Activated T-cell treated with anti-CD3 and anti-CD28 coated beads, Interleukin-2, amount 50 U/mL, for 72 hours (primary cell): Measurements from ENCODE around the gene OR2W1. TPM values are rescaled to one million over a fixed set of nuclear protein-coding genes. Genes with fewer than 3 reads are reported as not detected.

ENCODE experiments used
- ATAC-seq, 2 donors: fragments of 150-1000 bp; cut with Tn5 transposase; replicated peaks in 1 of 2; 2 replicates each; pipeline ENCODE4 v1.10.0; 2021; ENCODE audit warnings: moderate library complexity in 2 of 2, mild to moderate bottlenecking in 1 of 2
- DNase-seq, 2 donors: peaks; one replicate each; pipeline ENCODE4 v3.0.0; 2021 to 2022; ENCODE audit warnings: mixed read lengths in 1 of 2
- H3K27ac Mint-ChIP-seq: one replicate; pipeline ENCODE4 v1.8.0; 2022; ENCODE audit warnings: mild to moderate bottlenecking, moderate library complexity, mixed read lengths
- H3K27me3 Mint-ChIP-seq: one replicate; pipeline ENCODE4 v1.8.0; 2022; ENCODE audit warnings: low read depth, mixed read lengths
- H3K36me3 Mint-ChIP-seq, 2 donors: one replicate each; pipeline ENCODE4 v1.8.0; 2022; ENCODE audit warnings: mixed read lengths in 2 of 2, mild to moderate bottlenecking in 1 of 2; ENCODE audit not compliant: insufficient read depth in 2 of 2
- H3K4me1 Mint-ChIP-seq: one replicate; pipeline ENCODE4 v1.8.0; 2022; ENCODE audit warnings: low read depth, mixed read lengths
- H3K4me3 Mint-ChIP-seq, 2 donors: one replicate each; pipeline ENCODE4 v1.8.0; 2022; ENCODE audit warnings: mild to moderate bottlenecking in 2 of 2, mixed read lengths in 2 of 2, moderate library complexity in 2 of 2
- H3K9me3 Mint-ChIP-seq, 2 donors: one replicate each; pipeline ENCODE4 v1.8.0; 2022; ENCODE audit warnings: mixed read lengths in 2 of 2
- total RNA-seq, 2 donors: library from RNA; stranded (reverse); gene quantifications; one replicate each; pipeline ENCODE4 v1.2.3, GENCODE V29; 2022

Gene OR2W1
- total RNA-seq, 2 donors from 2014 or later, result not detected

- Mint-ChIP-seq H3K4me3 (peak overlapping the region; percentile 86 to 92), H3K9me3 (no peaks in the 10 kb centered on the region), H3K4me1 (peaks cover 15% of the 10 kb centered on the region), H3K27ac (no peak overlapping the region), H3K36me3 (peaks cover 0 to 2% of the 10 kb centered on the region in 2 donors), H3K27me3 (peaks cover 23% of the 10 kb centered on the region)
- DNase-seq (no peak), ATAC-seq (no peak)
Measured at GRCh38 chr6:29017428-29017802, 27.6 kb downstream of the OR2W1 start.

GRCh38 chr6:29016559-29017427 is 28.2 kb downstream of the OR2W1 start:
- DNase-seq (peak; percentile 83 to 85), ATAC-seq (peak; percentile 86 to 88)
- peaks cover 17% of the 10 kb centered on the region for H3K27me3 Mint-ChIP-seq
- H3K9me3 Mint-ChIP-seq, result no peaks in the 10 kb centered on the region
- H3K4me3 Mint-ChIP-seq, result peak overlapping the region; percentile 86 to 92
- H3K36me3 Mint-ChIP-seq, result peaks cover 0 to 2% of the 10 kb centered on the region in 2 donors
- peak overlapping the region; percentile 13 for H3K27ac Mint-ChIP-seq
- peaks cover 17% of the 10 kb centered on the region for H3K4me1 Mint-ChIP-seq

GRCh38 chr6:29014729-29015608 is 30.0 kb downstream of the OR2W1 start:
- Mint-ChIP-seq H3K4me1 (peaks cover 27% of the 10 kb centered on the region), H3K9me3 (no peaks in the 10 kb centered on the region), H3K36me3 (peaks cover 0 to 2% of the 10 kb centered on the region in 2 donors), H3K4me3 (peak overlapping the region; percentile 86 to 92), H3K27me3 (peaks cover 27% of the 10 kb centered on the region), H3K27ac (no peak overlapping the region)
- ATAC-seq, result no peak
- DNase-seq, result peak in 1 of 2 donors; percentile 19

- peak; percentile 38 to 56 for ATAC-seq
- Mint-ChIP-seq H3K27me3 (peaks cover 22% of the 10 kb centered on the region), H3K4me3 (peak overlapping the region; percentile 96 to 98), H3K36me3 (peaks cover 0 to 2% of the 10 kb centered on the region in 2 donors), H3K4me1 (peaks cover 17% of the 10 kb centered on the region), H3K9me3 (no peaks in the 10 kb centered on the region), H3K27ac (peak overlapping the region; percentile 72)
- DNase-seq, result peak; percentile 43 to 49
Measured at GRCh38 chr6:29011276-29011734, 33.7 kb downstream of the OR2W1 start.

GRCh38 chr6:29009358-29009757 is 35.6 kb downstream of the OR2W1 start:
- peaks cover 32% of the 10 kb centered on the region for H3K4me1 Mint-ChIP-seq
- no peak for DNase-seq
- H3K27me3 Mint-ChIP-seq, result peaks cover 22% of the 10 kb centered on the region
- no peak overlapping the region for H3K27ac Mint-ChIP-seq
- peaks cover 5 to 6% of the 10 kb centered on the region in 2 donors for H3K36me3 Mint-ChIP-seq
- peaks cover 0 to 3% of the 10 kb centered on the region in 2 donors for H3K9me3 Mint-ChIP-seq
- H3K4me3 Mint-ChIP-seq, result no peak overlapping the region
- ATAC-seq, result no peak

- Mint-ChIP-seq H3K27me3 (peaks cover 13% of the 10 kb centered on the region), H3K27ac (no peak overlapping the region), H3K36me3 (peaks cover 5 to 6% of the 10 kb centered on the region in 2 donors), H3K9me3 (peaks cover 0 to 3% of the 10 kb centered on the region in 2 donors), H3K4me3 (no peak overlapping the region), H3K4me1 (peaks cover 38% of the 10 kb centered on the region)
- DNase-seq, result no peak
- no peak for ATAC-seq
Measured at GRCh38 chr6:29008089-29008488, 36.9 kb downstream of the OR2W1 start.

- Mint-ChIP-seq H3K36me3 (peaks cover 5 to 6% of the 10 kb centered on the region in 2 donors), H3K27me3 (peaks cover 4% of the 10 kb centered on the region), H3K4me3 (peak within 1 kb of the TSS; percentile 89), H3K4me1 (peaks cover 26% of the 10 kb centered on the region), H3K27ac (peak within 1 kb of the TSS; percentile 38), H3K9me3 (peaks cover 0 to 3% of the 10 kb centered on the region in 2 donors)
- peak; percentile 90 to 98 for ATAC-seq
- DNase-seq, result peak; percentile 45 to 50
Measured at GRCh38 chr6:29005183-29005885, 39.6 kb downstream of the OR2W1 start, which contains the start of gene ZNF311. ZNF311 (minus strand) TSS chr6:29005315; CDS start chr6:29003954, 1,361 bp downstream.

- no peaks in the 10 kb centered on the region for H3K4me1 Mint-ChIP-seq
- H3K36me3 Mint-ChIP-seq, result no peaks in the 10 kb centered on the region
- DNase-seq (no peak), ATAC-seq (no peak)
- H3K9me3 Mint-ChIP-seq, result peaks cover 0 to 2% of the 10 kb centered on the region in 2 donors
- H3K4me3 Mint-ChIP-seq, result no peak overlapping the region
- no peak overlapping the region for H3K27ac Mint-ChIP-seq
- H3K27me3 Mint-ChIP-seq, result no peaks in the 10 kb centered on the region
Measured at GRCh38 chr6:28996844-28997510, 48.0 kb downstream of the OR2W1 start.

GRCh38 chr6:28995093-28995650 is 49.8 kb downstream of the OR2W1 start:
- Mint-ChIP-seq H3K27ac (no peak overlapping the region), H3K9me3 (peaks cover 0 to 2% of the 10 kb centered on the region in 2 donors), H3K27me3 (no peaks in the 10 kb centered on the region), H3K36me3 (no peaks in the 10 kb centered on the region), H3K4me3 (no peak overlapping the region), H3K4me1 (no peaks in the 10 kb centered on the region)
- ATAC-seq (no peak), DNase-seq (no peak)
